Stomach smooth muscle (tissue), 2 donors: ENCODE results near the gene SRMS.

Experiments used
- H3K27ac ChIP-seq: one replicate; pipeline ENCODE4 v1.7.0; 2013; ENCODE audit warnings: mild to moderate bottlenecking, low read length, inconsistent platforms
- H3K27me3 ChIP-seq, 2 donors: one replicate each; pipeline ENCODE4 v1.7.0; 2013; ENCODE audit warnings: low read length in 2 of 2; ENCODE audit not compliant: insufficient read depth in 2 of 2, control insufficient read depth in 1 of 2
- H3K36me3 ChIP-seq, 2 donors: one replicate each; pipeline ENCODE4 v1.7.0; 2013; ENCODE audit warnings: low read length in 2 of 2; ENCODE audit not compliant: control insufficient read depth in 2 of 2, insufficient read depth in 2 of 2
- H3K4me1 ChIP-seq: one replicate; pipeline ENCODE4 v1.7.0; 2013; ENCODE audit warnings: low read length; ENCODE audit not compliant: control insufficient read depth, insufficient read depth
- H3K4me3 ChIP-seq, 2 donors: one replicate each; pipeline ENCODE4 v1.7.0; 2013; ENCODE audit warnings: low read length in 2 of 2
- H3K9ac ChIP-seq, 2 donors: one replicate each; pipeline ENCODE4 v1.7.0; 2013; ENCODE audit warnings: low read length in 2 of 2, mild to moderate bottlenecking in 1 of 2
- H3K9me3 ChIP-seq, 2 donors: one replicate each; pipeline ENCODE4 v1.7.0; 2013; ENCODE audit warnings: low read length in 2 of 2; ENCODE audit not compliant: control insufficient read depth in 2 of 2
- donor health status: healthy.
- donor health status: Pancreatic carcinoma.

SRMS gene

DNA sequence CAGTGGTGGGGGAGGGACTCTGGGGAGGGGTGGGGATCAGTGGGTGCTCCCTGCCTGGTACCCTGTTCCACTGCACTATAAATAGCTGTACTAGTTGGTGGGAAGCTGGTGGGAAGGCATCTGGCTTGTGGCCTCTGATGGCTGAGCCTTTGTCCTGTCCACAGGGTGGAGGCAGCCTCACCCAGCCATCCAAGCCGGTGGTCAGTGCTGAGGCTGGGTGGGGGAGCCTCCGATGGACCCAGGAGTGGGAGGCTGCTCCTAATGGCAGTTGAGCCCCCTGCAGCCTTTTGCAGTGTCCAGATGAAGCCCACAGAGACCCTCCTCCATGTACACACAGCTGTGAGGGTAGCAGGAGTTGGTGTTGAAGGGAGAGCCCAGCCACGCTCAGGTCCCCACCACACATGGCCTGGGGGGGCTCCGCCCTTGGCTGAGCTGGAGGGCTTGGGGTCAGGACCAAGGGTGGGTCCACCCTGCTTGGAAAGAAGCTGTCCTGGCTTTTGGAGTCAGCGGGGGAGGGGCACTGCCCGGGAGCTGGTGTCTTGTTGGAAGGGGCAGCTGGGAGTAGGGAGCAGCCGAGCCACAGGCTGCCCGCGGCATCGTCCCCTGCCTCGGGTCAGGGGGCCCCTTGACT is 24.5 kb downstream of the SRMS start:
- H3K36me3 ChIP-seq, result no peaks in the 10 kb centered on the region

DNA sequence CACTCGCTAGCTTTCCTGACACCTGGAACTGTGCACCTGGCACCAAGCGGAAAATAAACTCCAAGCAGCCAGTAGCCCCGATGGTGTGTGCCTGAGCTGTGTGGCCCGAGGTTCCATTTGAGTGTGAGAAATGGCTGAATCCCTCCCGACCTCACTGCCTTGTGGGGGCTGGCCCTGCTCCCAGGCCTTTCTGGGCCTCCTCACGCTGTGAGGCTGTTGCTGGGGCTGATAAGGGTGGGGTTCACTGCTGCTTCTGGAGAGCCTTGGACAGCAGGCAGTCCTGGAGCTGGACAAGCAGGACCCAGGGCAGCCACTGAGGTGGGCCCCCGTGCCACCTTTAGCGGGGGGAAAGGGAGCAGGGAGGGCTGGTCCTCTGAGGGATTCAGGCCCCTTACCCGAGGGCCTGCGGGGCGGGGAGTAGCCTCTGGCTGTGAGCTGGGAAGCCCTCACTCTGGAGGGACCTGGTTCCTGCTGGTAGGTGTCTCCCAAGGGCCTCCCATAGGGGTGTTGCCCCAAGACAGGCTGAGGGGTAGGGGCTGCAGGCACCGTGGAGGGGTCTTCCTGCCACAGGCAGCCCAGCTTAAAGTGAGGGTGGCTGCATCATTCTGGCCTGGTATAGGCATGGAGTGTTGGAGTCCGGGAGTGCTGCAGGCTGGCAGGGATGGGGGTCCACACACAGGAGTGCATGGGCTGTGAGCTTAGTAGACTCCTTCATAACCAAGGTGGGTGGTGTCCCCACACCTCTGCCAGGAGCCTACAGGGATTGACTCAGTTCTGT is 25.3 kb downstream of the SRMS start:
- Histone ChIP-seq H3K9ac (peak overlapping the region; percentile 2 to 36), H3K9me3 (no peaks in the 10 kb centered on the region), H3K27ac (no peak overlapping the region), H3K36me3 (no peaks in the 10 kb centered on the region), H3K27me3 (no peaks in the 10 kb centered on the region), H3K4me1 (peaks cover 21% of the 10 kb centered on the region), H3K4me3 (peak overlapping the region; percentile 46 to 61)

More for the DNA sequence above, 24.5 kb downstream of the SRMS start:
- Histone ChIP-seq H3K9ac (no peak overlapping the region), H3K4me1 (peaks cover 21% of the 10 kb centered on the region), H3K27me3 (no peaks in the 10 kb centered on the region), H3K27ac (no peak overlapping the region), H3K4me3 (no peak overlapping the region), H3K9me3 (no peaks in the 10 kb centered on the region)

DNA sequence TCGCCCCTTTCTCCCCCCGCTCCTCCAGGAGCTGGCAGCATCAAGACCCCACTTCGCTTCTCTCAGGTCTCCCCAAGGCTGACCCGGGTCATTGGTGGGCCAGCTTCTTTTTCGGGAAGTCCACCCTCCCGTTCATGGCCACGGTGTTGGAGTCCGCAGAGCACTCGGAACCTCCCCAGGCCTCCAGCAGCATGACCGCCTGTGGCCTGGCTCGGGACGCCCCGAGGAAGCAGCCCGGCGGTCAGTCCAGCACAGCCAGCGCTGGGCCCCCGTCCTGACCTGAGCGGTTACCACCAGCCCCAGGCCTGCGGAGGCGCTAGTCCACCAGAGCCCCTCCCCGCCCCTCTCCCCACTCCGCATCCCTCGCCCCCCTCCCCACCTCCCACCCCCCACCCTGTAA is 25.9 kb downstream of the SRMS start:
- Histone ChIP-seq H3K27ac (peak overlapping the region; percentile 31), H3K4me3 (peak overlapping the region; percentile 79 to 88), H3K4me1 (peaks cover 21% of the 10 kb centered on the region), H3K9ac (peak overlapping the region; percentile 71 to 78), H3K27me3 (no peaks in the 10 kb centered on the region), H3K9me3 (no peaks in the 10 kb centered on the region), H3K36me3 (no peaks in the 10 kb centered on the region)

DNA sequence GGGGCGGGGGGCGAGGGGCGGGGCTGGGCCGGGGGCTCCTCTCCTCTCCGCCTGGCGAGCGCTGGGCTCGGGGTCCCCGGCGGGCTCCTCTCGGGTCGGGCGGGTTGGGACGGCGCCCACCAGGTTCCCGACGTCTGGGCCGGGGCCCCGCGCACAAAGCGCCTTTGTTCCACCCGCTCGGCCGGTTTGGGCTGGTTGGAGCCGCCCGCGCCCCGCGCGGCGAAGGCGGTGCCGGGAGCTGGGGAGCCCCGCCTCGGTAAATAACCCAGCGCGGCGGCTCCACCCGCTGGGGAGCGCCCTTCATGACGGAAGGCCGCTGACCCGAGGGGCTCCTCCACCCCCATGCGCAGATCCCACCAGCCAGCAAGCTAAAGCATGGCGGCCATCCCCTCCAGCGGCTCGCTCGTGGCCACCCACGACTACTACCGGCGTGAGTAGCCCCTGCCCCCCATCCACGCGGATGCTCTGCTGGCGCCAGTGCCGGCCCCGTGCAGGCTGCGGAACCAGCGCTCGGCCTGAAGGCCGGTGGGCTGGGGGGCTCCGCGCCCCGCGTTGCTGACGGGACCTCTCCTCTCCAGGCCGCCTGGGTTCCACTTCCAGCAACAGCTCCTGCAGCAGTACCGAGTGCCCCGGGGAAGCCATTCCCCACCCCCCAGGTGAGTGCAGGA is 26.5 kb downstream of the SRMS start:
- Histone ChIP-seq H3K4me1 (peaks cover 21% of the 10 kb centered on the region), H3K36me3 (no peaks in the 10 kb centered on the region), H3K4me3 (peak overlapping the region; percentile 79 to 88), H3K27me3 (no peaks in the 10 kb centered on the region), H3K27ac (peak overlapping the region; percentile 31), H3K9ac (peak overlapping the region; percentile 71 to 78), H3K9me3 (no peaks in the 10 kb centered on the region)

DNA sequence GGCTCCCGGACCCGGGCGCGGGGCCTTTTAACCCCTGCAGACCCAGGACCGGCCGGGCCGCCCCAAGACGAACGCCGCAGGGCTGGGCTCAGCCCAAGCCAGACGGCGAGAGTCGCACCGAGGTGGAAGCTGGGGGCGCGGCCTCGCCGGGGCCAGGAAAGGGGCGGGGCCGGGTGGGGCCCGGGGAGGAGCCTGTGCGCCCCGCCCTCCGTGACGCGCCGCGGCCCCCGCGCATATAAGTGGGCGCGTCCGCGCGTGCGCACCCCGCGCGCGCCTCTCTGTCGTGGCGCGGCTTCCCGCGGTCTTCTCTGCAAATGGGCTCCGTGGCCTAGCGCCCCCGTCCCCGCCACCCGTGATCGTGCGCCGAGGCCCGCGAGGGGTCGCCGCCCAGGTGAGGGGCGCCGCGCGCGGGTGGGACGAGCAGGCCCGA is 27.0 kb downstream of the SRMS start, which contains the start of gene PPDPF:
Gene PPDPF (plus strand): TSS at position 262 of the 430 bp plus-strand sequence. CDS start 544 bp downstream, outside the sequence.
- Histone ChIP-seq H3K27me3 (no peaks in the 10 kb centered on the region), H3K4me1 (peaks cover 21% of the 10 kb centered on the region)

DNA sequence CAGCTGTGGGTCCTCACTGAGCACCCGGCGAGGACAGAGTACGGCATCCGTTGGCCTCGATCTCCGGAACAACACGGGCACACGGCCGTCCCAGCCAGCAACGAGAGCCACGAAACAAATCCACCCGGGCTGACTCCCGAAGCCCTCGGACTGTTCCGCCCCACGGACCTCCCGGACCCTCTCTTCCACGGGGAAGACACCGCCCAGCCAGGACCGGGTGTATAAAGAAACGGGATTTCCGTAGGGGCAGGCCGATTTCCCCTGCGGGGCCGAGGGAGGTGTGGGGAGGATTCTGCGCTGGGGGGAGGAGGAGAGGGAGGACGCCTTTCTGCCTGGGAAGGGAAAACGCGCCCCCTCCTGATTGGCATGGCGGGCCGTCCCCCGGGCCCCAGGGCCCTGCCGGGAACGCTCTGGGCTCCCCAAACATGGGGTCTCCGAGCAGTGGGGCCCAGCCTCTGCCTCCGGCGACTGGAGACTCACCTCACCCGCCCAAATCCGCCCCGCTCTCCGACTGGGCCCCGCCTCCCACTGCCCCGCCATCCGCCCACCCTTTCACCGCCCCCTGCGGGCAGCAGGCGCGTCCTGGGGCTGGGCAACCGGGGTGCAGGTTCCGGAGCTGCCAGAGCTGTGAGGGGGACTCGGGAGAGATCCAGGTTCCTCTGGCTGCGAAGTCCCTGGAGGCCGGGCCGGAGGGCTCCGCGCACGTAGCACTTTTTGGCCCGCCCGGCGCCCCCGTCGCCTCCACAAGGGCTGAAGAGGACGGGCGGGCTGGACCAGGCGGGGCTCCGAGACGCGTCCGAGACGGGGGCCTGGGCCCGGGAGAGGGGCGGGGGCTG is 27.7 kb downstream of the SRMS start:
- Histone ChIP-seq H3K4me3 (peak overlapping the region; percentile 71 to 88), H3K4me1 (peaks cover 21% of the 10 kb centered on the region), H3K36me3 (no peaks in the 10 kb centered on the region), H3K27ac (peak overlapping the region; percentile 49), H3K9ac (peak overlapping the region; percentile 51 to 55), H3K27me3 (no peaks in the 10 kb centered on the region), H3K9me3 (no peaks in the 10 kb centered on the region)

More for the DNA sequence above, 27.0 kb downstream of the SRMS start, which contains the start of gene PPDPF:
- Histone ChIP-seq H3K4me3 (peak within 1 kb of the TSS; percentile 79 to 88), H3K9me3 (no peaks in the 10 kb centered on the region), H3K27ac (peak within 1 kb of the TSS; percentile 49), H3K36me3 (no peaks in the 10 kb centered on the region), H3K9ac (peak within 1 kb of the TSS; percentile 71 to 78)

DNA sequence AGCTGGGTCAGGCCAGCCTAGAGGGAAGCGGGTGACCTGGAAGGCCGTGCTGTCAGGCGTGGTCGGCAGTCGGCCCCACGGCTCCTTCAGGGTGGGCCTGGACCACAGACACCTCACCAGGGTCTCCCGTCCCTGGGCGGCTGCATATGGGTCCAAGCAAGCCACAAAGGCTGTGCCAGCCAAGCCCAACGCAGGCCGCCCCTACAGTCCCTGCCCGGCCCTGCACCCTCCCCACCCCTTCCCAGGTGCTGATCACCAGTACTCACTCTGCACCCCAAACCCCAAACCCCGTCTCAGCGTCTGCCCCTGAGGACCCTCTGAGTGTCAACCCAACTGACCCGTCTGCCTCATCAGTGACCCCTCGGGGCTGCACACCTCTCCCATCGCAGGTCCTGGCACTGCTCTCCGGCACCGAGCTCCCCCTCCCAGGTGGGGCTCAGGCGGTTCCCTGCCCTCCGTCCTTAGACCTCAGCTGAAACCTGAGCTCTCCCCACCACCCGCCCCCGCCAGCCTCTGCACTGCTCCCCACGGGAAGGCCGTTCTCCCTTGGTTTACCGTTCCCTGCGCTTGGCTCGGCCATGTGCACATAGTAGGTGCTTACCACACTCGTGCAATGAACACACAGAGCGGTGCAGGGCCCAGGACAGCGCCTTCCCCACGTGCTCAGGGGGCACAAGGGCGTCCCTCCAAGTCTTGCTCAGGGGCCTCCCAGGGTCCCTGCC is 28.4 kb downstream of the SRMS start:
- Histone ChIP-seq H3K27me3 (no peaks in the 10 kb centered on the region), H3K4me1 (peaks cover 21% of the 10 kb centered on the region), H3K27ac (no peak overlapping the region), H3K36me3 (no peaks in the 10 kb centered on the region), H3K9ac (peak overlapping the region; percentile 51 to 55), H3K4me3 (peak overlapping the region; percentile 71 to 88), H3K9me3 (no peaks in the 10 kb centered on the region)

DNA sequence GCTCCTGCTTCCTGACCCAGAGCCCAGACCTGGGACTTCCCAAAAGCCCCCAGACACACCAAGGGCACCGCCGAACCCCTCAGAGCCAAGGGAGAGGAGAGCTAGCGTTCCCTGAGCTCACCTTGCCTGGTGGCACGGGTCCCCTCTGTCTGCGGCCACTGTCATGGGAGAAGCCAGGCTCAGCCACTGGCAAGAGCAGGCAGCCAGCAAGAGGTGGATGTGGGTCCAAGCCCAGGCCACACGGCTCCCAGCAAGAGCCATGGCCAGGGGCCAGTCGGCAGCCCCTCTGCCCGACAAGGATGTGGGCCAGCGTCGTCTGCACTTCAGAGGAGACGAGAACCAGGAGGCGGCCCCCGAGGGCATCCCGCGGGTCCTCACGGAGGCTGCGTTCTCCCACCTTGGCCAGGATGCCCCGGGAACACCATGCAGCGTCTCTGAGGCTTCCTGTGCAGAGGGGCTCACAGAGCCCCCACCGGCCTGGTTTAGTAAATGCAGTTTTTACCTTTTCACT is 29.1 kb downstream of the SRMS start:
- Histone ChIP-seq H3K9me3 (no peaks in the 10 kb centered on the region), H3K9ac (no peak overlapping the region), H3K4me3 (no peak overlapping the region), H3K27ac (no peak overlapping the region), H3K27me3 (no peaks in the 10 kb centered on the region), H3K4me1 (peaks cover 21% of the 10 kb centered on the region), H3K36me3 (no peaks in the 10 kb centered on the region)

DNA sequence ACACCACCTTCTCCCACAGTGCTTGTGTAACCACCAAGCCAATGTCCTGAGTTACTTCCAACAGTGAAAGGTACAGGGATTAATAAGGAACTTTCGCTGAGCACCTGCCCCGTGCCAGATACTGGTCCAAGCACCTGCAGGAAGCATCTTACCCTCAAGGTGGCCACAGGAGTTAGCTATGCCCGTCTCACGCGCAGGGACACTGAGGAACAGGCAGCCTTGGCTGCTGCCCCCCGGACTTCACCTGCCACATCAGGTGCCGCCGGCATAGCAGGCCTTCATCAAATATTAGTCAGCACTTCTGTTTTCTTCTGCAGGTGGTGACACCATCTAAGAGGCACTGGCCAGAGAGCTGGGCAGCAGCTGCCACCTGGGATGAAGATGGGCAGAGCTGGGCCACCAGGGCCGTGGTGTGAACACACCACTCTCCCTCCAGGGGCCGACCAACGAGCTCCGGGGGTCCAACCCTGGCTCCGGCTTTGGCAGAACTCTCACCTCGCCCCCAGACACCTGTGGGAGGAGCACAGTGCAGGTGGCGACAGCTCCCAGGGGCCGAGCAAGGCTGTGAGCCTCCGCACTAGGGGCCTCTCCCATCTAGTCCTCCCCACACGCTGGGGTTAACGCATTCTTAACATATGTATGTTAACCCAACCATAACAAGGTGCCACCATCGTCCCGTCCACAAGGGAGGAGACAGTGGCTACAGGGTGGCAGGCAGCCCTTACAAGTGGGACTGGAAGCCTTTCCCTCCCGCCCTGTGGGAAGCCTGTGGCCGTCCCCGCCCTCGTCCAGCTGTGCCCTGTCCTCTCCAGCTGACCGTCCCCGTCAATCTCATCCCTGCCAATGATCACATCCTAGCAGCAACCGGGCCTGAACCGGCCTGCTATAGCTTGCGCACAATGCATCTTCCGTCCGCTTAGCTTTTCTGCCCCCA is 29.9 kb downstream of the SRMS start:
- Histone ChIP-seq H3K4me3 (no peak overlapping the region), H3K9me3 (no peaks in the 10 kb centered on the region), H3K9ac (no peak overlapping the region), H3K27me3 (no peaks in the 10 kb centered on the region), H3K27ac (no peak overlapping the region), H3K36me3 (no peaks in the 10 kb centered on the region), H3K4me1 (peaks cover 21% of the 10 kb centered on the region)
